ENCODE measurements around the gene SMIM20.
"Not testable (repeated sequence)": the region's sequence is repeated elsewhere in the genome, so short reads cannot be mapped to it uniquely, and the experiment has no call there.

The SMIM20 gene

GRCh38 chr4:25913851-25914669 is at the start of gene SMIM20:
Gene SMIM20, plus strand, starts transcription at chr4:25914220. Its CDS starts 94 bp downstream, at chr4:25914314.
- DNase-seq: peak; percentile 86

GRCh38 chr4:25865586-25865985 is 48.4 kb upstream of the SMIM20 start:
- DNase-seq: peak; percentile 53

DNA sequence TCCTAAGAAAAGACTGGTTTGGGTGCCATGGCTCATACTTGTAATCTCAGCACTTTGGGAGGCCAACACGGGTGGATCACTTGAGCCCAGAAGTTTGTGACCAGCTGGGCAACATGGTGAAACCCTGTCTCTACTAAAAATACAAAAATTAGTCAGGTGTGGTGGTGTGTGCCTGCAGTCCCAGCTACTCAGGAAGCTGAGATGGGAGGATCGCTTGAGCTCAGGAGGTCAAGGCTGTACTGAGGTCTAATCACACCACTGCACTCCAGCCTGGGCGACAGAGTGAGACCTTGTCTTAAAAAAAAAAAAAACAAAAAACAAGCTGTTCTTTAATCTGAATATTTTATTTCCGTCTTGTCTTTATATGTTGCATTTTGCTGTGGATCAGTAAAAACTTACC is 47.6 kb upstream of the SMIM20 start:
- DNase-seq: not testable (repeated sequence)

- no peak for DNase-seq
Observed at GRCh38 chr4:25867781-25868294, 46.2 kb upstream of the SMIM20 start.

GRCh38 chr4:25870081-25870480 is 43.9 kb upstream of the SMIM20 start:
- DNase-seq: no peak

DNA sequence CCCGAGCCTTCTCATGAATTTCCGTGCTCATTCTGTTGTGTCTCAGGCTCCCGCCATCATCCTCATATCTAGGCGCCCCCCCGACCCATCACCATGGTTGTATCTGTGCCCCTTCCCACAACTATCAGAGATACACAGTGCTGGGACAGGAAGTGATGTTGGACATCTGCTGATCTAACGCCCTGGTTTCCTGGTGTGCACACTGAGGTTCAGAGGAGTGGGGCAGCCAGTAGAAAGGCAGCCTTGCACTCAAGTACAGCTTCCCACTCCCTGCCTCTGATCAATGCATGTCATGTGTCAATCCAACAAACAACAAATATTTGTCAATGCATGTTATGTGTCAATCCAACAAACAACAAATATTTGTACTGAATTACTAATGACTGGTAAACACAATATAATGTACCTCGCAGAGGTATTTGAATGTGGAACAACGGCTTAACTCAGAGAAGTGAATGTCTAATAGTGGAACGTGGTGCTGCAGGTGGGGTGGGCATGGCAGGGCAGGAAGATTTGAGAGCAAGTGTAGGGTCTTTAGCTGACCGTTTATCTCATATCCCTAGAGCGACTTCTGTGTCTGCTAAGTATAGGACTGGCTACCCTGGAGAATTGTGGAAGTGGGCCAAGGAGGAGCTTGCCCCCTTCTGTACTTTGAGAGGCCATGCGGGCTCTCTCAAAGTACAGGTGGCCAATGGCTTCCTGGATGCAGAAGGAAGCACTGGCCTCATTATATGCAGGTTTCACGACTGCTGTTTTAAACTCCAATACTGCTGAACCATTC is 41.0 kb upstream of the SMIM20 start:
- no peak for DNase-seq

GRCh38 chr4:25873632-25874129 is 40.3 kb upstream of the SMIM20 start:
- no peak for DNase-seq

- no peak for DNase-seq
Observed at GRCh38 chr4:25874655-25875054, 39.4 kb upstream of the SMIM20 start.

GRCh38 chr4:25875281-25875745 is 38.7 kb upstream of the SMIM20 start:
- DNase-seq: no peak

DNA sequence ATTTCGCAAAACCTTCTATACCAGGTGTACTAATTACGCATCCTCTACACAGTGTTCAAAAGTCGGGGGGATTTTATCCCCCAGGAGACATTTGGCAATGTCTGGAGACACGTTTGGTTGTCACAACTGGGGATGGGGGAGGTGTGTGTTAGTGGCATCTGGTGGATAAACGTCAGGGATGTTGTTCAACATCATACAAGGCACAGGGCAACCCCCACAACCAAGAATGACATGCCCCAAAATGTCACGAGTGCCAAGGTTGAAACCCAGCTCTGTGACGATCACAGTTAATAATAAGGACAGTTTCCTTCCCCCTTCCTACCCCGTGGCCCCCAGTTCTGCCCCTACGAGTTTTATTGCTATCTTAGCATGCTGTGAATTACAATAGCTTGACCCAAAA is 35.3 kb upstream of the SMIM20 start:
- no peak for DNase-seq

GRCh38 chr4:25879091-25879584 is 34.9 kb upstream of the SMIM20 start:
- DNase-seq: no peak

- DNase-seq: no peak
Observed at GRCh38 chr4:25879587-25879986, 34.4 kb upstream of the SMIM20 start.

GRCh38 chr4:25879991-25880651 is 33.9 kb upstream of the SMIM20 start:
- DNase-seq: no peak

DNA sequence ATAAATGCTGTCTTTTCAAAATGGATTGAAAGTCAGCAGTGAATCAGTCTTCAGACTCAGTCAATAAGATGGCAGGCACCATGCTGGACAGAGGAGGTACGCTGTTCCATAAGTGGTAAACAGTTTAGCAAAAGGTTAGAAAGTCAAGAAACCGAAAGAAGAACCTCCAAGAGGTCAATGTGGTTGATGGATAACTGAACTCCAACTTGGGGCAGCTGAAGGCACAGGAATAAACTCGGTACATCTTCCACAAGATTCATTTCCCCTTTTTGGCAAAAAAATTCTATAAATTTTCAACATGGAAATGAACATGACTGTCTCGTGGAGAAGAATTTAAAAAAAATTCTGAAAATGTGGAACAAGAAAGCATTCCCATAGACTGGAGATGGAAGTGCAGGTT is 32.8 kb upstream of the SMIM20 start:
- no peak for DNase-seq

DNA sequence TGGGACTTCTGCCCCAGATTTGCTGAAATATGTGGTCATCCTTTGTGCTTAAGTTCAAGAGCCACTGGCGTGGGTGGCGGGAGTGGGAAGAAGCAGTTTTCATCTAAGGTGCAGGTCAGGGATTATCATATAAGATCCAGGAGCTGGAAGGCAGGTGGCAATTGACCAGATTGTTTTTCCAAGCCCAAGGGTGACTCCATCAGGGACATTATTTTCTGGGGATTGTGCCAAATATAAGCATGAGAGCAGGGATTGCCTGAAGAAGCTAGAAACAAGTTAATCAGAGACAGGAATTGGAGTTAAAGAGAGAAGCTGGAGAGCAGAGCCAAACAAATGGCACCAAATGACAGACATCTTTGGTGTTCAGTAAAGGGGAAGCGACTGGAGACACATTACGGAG is 31.8 kb upstream of the SMIM20 start:
- no peak for DNase-seq

DNA sequence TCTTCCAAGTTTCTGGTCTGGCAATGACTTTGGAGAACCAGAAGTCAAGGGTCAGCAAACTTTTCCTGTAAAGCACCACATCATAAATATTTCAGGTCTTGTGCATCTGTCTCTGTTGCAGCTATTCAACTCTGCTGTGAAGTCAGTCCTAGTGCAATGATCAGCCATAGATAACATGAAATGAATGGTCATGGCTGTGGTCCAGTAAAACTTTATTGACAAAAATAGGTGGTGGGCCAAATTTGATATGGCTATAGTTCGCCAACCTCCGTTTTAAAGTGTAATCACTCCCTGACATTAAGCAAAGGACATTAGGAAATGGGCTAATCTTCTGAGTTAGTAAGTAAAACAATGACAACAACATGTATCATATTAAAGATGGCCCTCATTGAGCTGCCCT is 30.5 kb upstream of the SMIM20 start:
- no peak for DNase-seq

DNA sequence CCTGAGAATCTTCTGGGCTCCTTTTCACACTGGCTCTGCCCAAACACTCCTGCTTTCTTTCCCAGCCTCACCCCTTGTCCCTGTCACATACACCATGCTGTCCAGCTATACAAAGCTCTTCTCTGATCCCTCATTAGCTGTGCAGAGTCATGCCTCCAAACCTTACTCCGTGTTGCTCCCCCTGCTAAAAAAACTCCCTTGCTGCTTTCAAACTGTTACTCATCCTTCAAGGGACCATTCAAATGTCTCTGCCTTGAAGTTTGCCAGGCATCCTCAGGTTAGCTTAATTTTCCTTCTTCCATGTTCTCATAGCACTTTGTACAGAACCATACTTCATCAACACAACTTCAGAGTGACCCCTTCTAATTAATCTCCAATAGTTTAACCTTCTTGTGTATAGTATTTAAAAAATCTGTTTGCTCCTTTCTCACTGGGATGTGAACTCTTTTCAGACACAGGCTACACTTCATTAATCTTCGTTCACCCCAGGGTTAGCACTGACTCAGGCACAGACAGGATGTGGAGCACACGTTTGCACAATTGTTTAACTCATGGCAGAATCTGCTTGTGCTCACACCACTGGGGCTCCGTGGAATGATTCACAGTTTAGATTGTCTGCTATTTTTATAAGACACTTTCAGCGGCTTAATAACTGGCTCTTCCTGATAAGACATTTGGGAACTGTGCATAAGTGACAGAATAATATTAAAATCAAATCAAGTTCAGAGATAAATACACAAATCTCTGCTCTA is 29.8 kb upstream of the SMIM20 start:
- no peak for DNase-seq

DNA sequence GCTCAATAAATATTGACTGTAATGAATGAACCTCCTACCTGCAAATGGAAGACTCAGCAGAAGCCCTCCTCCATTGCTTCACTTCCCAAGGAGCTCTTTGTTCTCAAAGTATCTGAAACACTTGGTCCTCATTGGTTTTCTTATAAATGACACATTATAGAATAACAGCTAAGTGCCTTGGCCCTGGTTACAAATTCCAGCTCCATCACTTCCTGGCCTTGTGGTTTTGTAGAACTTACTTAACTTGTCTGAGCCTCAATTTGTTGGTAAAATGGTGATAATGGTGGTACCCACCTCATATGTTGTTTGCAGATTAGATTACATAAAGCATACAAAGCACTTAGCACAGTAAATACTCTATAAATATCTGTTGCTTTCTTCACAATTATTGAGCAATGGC is 25.2 kb upstream of the SMIM20 start:
- DNase-seq: no peak

GRCh38 chr4:25889589-25890503 is 24.2 kb upstream of the SMIM20 start:
- DNase-seq: no peak

- no peak for DNase-seq
Observed at GRCh38 chr4:25890571-25891485, 23.2 kb upstream of the SMIM20 start.

Data from 8988T (cell line).